Measurements from ENCODE around the gene RAMP1. TPM values are rescaled to one million over a fixed set of nuclear protein-coding genes. Genes with fewer than 3 reads are reported as not detected.
A peak's percentile ranks its signal among the peaks of the same experiment; 100 is the strongest.

RAMP1 gene
- total and polyA plus RNA-seq, 9 of the 15 experiments (the other 6 are each of a cell fraction or from before 2014, with no cell fraction given), result 0.72 to 0.77 TPM; not detected in 7

GRCh38 chr2:237858294-237859081, 935 bp upstream of the RAMP1 start (continued):
- TF ChIP-seq HBP1 (CRISPR knock-in tag; IDR thresholded peaks at IDR 0.05), result no peak
- TF ChIP-seq PHB2 (IDR thresholded peaks at IDR 0.05; ENCODE audit: low read depth), result no peak
- TF ChIP-seq CCNT2 (IDR thresholded peaks at IDR 0.05; ENCODE audit: borderline replicate concordance, extremely low read depth, insufficient read length, low read depth, low read length), result no peak
- no peak for TF ChIP-seq PYGO2 (tag; IDR thresholded peaks at IDR 0.05)
- TF ChIP-seq PRDM10 (IDR thresholded peaks at IDR 0.05; ENCODE audit: partially characterized antibody), result peak; percentile 14
- TF ChIP-seq U2AF2 (optimal IDR thresholded peaks at IDR 0.05; ENCODE audit: low read depth, low read length), result no peak
- TF ChIP-seq ZNF146 (CRISPR knock-in tag; IDR thresholded peaks at IDR 0.05; ENCODE audit: unreplicated experiment), result no peak
- TF ChIP-seq MAZ (CRISPR knock-in tag; conservative IDR thresholded peaks at IDR 0.05 in 1 of 2, IDR thresholded peaks at IDR 0.05 in 1 of 2), result no peak
- no peak for TF ChIP-seq TFE3 (CRISPR knock-in tag; IDR thresholded peaks at IDR 0.05)
- peak; percentile 54; the same call in 1 of the 2 replicates for TF ChIP-seq DEAF1 (CRISPR knock-in tag; IDR thresholded peaks at IDR 0.05)
- no peak for TF ChIP-seq ZBTB7A (IDR thresholded peaks at IDR 0.05; ENCODE audit: borderline replicate concordance, control insufficient read depth, low read depth, low read length)
- TF ChIP-seq MBD1 (CRISPR knock-in tag; IDR thresholded peaks at IDR 0.05), result no peak
- TF ChIP-seq KDM1A (IDR thresholded peaks at IDR 0.05), result no peak
- no peak for TF ChIP-seq NFE2 (IDR thresholded peaks at IDR 0.05; ENCODE audit: low read depth)
- no peak for TF ChIP-seq MAX (CRISPR knock-in tag; IDR thresholded peaks at IDR 0.05)
